Measurements from ENCODE around the gene SIX3.

Gene SIX3

GRCh38 chr2:44949329-44950151, 8.0 kb downstream of the SIX3 start:
- H3K4me3 ChIP-seq (ENCODE audit: low read depth, low read length), result no peak overlapping the region

GRCh38 chr2:44950646-44951045, 9.1 kb downstream of the SIX3 start:
- no peak for TF ChIP-seq CTCF (IDR thresholded peaks at IDR 0.05; ENCODE audit: low read depth, low read length)
- H3K4me3 ChIP-seq (ENCODE audit: low read depth, low read length), result no peak overlapping the region

More at GRCh38 chr2:44949329-44950151, 8.0 kb downstream of the SIX3 start:
- no peak for TF ChIP-seq CTCF (IDR thresholded peaks at IDR 0.05; ENCODE audit: low read depth, low read length)

- no peak for TF ChIP-seq CTCF (IDR thresholded peaks at IDR 0.05; ENCODE audit: low read depth, low read length)
- no peak overlapping the region for H3K4me3 ChIP-seq (ENCODE audit: low read depth, low read length)
Observed at GRCh38 chr2:44951124-44951523, 9.6 kb downstream of the SIX3 start.

GRCh38 chr2:44951714-44952113, 10.2 kb downstream of the SIX3 start:
- H3K4me3 ChIP-seq (ENCODE audit: low read depth, low read length), result no peak overlapping the region

GRCh38 chr2:44952143-44952805, 10.8 kb downstream of the SIX3 start:
- H3K4me3 ChIP-seq (ENCODE audit: low read depth, low read length), result peak overlapping the region; percentile 16; the same call in 1 of the 2 replicates
- peak; percentile 42; the same call in 1 of the 2 replicates for TF ChIP-seq CTCF (IDR thresholded peaks at IDR 0.05; ENCODE audit: low read depth, low read length)

More at GRCh38 chr2:44951714-44952113, 10.2 kb downstream of the SIX3 start:
- no peak for TF ChIP-seq CTCF (IDR thresholded peaks at IDR 0.05; ENCODE audit: low read depth, low read length)

- H3K4me3 ChIP-seq (ENCODE audit: low read depth, low read length), result peak overlapping the region; percentile 16; the same call in 1 of the 2 replicates
- no peak for TF ChIP-seq CTCF (IDR thresholded peaks at IDR 0.05; ENCODE audit: low read depth, low read length)
Observed at GRCh38 chr2:44952806-44953498, 11.4 kb downstream of the SIX3 start.

All from WI38 (cell line).